Fibroblast of gingiva (primary cell): ENCODE results near the gene INTS4.
"Not testable (repeated sequence)": the region's sequence is repeated elsewhere in the genome, so short reads cannot be mapped to it uniquely, and the experiment has no call there.

ENCODE experiments used
- DNase-seq: peaks from one replicate; pipeline ENCODE4 v3.0.0-alpha.2; 2011; ENCODE audit warnings: low read depth

Gene INTS4

DNA sequence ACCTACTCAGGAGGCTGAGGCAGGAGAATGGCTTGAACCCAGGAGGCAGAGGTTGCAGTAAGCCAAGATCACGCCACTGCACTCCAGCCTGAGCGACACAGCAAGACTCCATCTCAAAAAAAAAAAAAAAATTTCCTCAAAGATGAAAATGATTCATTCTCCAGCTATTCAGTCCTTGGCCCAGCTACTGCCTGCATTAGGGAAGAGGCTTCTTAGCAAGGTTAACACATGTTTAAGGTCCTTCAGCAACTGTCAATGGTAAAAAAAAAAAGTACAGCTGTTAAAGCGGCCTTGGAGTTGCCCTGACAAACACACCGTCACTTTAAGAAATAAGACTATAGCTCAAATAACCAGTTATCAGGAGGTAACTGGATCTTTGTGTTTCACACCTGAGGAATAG, 116.2 kb downstream of the INTS4 start:
- peak; percentile 77 for DNase-seq

DNA sequence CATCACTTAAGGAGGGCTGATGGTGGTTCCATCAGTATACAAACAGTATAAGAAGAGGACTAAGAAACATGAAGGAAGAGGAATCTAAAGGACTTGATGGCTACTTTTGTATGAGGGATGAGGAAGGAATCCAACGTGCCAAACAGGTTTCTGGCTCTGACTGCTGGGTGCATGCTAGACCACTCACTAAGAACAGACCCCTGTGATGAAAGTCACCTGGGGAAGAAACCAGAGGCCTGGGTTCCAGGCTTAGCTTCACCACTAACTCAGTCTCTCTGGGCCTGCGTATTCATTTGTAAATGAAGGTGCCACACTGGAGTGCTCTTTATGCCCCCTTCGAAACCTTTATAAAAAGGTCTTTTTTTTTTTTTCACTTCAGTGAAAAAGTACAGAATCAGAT, 118.4 kb downstream of the INTS4 start:
- no peak for DNase-seq

GRCh38 chr11:77874206-77874605, 120.3 kb downstream of the INTS4 start:
- DNase-seq = no peak

DNA sequence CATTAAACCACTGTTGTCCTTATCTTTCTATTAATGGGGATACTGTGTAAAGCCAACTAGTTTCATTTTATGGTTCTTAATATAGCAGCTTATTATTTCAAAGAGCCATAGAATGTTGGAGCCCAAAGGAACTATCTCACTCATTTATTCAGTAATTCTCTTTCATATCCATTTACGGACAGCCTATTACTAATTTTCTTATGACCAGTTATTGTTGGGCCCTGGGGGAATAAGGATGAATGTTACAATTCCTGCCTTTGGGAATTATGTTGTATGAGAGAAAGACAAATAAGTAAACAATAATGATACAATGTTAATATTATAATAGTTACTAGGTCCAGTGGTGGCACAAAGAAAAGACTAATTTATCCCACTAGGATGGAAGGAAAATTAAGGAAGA, 121.1 kb downstream of the INTS4 start:
- no peak for DNase-seq

DNA sequence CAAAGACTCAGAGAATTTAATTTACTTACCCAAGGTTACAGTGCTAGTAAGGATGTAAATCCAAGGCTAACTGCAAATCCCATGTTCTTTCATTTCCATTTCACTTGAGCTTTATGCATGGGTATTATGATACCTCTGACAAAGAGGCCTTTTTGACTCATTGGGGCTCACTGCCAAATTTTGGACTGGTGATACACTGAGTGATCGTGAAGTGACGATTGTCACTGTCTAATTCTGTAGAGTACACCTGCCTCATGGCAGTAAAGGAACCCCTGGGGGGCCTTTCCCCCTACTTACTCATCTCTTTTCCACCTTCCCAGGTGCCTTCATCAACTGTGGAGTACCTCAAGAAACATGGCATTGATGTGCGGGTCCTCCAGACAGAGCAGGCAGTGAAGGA, 122.6 kb downstream of the INTS4 start:
- no peak for DNase-seq

DNA sequence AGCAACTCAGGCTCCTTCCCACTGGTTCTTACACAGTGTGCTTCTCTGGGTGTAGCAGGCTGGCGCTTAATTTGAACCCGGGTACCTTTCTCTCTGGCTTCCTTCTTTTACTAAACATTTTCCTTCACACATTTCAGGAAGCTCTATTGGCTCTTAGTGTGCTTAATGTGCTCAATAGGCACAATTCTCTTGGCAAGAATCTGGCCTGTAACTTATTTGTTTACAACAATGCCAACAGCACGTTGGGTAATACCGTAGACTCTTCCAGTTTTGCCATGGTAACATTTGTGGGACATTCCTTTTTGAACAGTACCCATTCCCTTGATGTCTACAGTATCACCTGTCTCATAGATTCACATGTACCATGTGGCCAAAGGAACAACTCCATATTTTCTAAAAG, 125.7 kb downstream of the INTS4 start:
- DNase-seq = no peak

- no peak for DNase-seq
Measured at GRCh38 chr11:77866336-77866735, 128.1 kb downstream of the INTS4 start.

DNA sequence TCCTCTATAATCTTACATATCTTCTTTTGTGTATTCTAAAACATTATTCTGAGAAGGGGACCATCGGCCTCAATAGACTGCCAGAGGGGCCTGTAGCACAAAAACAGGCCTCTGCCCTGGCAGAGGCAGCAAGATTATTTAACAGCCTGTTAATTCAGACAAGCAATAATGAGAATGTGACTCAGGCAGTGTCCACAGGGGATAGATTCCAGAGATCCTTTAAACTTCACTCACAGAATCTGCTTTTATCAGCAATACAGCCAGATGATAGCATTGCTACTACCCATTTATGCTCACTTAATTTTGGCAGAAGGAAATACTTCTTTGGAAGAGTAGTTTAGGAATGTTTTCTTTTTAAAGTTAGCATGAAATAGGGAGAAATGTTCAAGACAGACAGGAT, 128.7 kb downstream of the INTS4 start:
- DNase-seq = no peak

- DNase-seq = not testable (repeated sequence)
Measured at GRCh38 chr11:77861444-77861843, 133.0 kb downstream of the INTS4 start.

DNA sequence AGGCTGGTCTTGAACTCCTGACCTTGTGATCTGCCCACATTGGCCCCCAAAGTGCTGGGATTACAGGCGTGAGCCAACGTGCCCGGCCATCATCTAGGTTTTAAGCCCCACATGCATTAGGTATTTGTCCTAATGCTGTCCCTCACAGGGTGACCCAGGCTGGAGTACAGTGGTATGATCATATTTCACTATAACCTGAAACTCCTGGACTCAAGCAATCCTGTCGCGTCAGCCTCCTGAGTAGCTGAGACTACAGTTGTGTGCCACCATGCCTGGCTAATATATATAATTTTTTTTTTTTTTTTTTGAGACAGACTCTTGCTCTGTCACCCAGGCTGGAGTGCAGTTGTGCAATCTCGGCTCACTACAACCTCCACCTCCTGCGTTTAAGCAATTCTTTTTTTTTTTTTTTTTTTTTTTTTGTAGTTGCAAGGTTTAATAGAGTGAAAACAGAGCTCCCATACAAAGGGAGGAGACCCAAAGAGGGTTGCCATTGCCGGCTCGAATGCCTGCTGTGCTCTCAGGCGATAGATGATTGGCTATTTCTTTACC, 136.5 kb downstream of the INTS4 start:
- DNase-seq = not testable (repeated sequence)

DNA sequence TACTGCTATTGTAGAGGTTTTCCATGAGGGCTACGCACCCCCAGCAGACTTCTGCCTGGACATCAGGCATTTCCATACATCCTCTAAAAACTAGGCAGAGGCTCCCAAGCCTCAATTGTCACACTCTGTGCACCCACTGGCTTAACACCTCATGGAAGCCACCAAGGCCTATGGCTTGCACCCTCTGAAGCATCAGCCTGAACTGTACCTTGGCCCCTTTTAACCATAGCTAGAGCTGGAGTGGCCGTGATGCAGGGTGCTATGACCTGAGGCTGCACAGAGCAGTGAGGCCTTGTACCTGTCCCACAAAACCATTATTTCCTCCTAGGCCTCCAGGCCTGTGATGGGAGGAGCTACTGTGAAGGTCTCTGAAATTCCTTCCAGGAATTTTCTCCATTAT, 139.6 kb downstream of the INTS4 start:
- DNase-seq = no peak

GRCh38 chr11:77851503-77851902, 143.0 kb downstream of the INTS4 start:
- no peak for DNase-seq

DNA sequence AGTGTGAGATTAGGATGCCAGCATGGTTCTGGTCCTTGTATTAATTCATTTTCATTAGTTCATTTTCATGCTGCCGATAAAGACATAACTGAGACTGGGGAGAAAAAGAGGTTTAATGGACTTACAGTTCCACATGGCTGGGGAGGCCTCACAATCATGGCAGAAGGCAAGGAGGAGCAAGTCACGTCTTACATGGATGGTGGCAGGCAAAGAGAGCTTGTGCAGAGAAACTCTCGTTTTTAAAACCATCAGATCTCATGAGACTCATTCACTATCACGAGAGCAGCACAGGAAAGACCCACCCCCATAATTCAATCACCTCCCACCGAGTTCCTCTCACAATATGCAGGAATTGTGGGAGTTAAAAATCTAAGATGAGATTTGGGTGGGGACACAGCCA, 150.8 kb downstream of the INTS4 start:
- not testable (repeated sequence) for DNase-seq

- DNase-seq = no peak
Measured at GRCh38 chr11:77842441-77843121, 151.9 kb downstream of the INTS4 start.

- no peak for DNase-seq
Measured at GRCh38 chr11:77833302-77833701, 161.2 kb downstream of the INTS4 start.

GRCh38 chr11:77828926-77829325, 165.5 kb downstream of the INTS4 start:
- no peak for DNase-seq
